MM.1S (cell line): ENCODE data around the gene SLC44A1.
"Not testable (repeated sequence)": the region's sequence is repeated elsewhere in the genome, so short reads cannot be mapped to it uniquely, and the experiment has no call there.

ENCODE experiments used
- DNase-seq: peaks from one replicate; pipeline ENCODE4 v3.0.0-alpha.2; 2015
- H2AFZ ChIP-seq: fragments of 300-600 bp; sonication (generic); 2 replicates; pipeline ENCODE4 v1.6.0; 2016; ENCODE audit warnings: antibody characterized with exemption, low read length
- H3F3A ChIP-seq: fragments of 300-600 bp; sonication (generic); 2 replicates; pipeline ENCODE4 v1.6.1; 2016; ENCODE audit warnings: mild to moderate bottlenecking, antibody characterized with exemption, low read length, moderate library complexity, mixed read lengths; ENCODE audit not compliant: insufficient read depth
- H3K27ac ChIP-seq: fragments of 300-600 bp; sonication (generic); 2 replicates; pipeline ENCODE4 v1.5.1; 2016; ENCODE audit warnings: mild to moderate bottlenecking, low read length
- H3K27me3 ChIP-seq: fragments of 300-600 bp; sonication (generic); replicated peaks from 2 replicates; pipeline ENCODE4 v1.6.0; 2016; ENCODE audit warnings: low read length; ENCODE audit not compliant: insufficient read depth
- H3K36me3 ChIP-seq: fragments of 300-600 bp; sonication (generic); replicated peaks from 2 replicates; pipeline ENCODE4 v1.6.1; 2016; ENCODE audit warnings: mild to moderate bottlenecking, low read length, mixed read lengths; ENCODE audit not compliant: insufficient read depth
- H3K4me1 ChIP-seq: fragments of 300-600 bp; sonication (generic); 2 replicates; pipeline ENCODE4 v1.6.1; 2016; ENCODE audit warnings: low read length, mixed read lengths
- H3K4me2 ChIP-seq: fragments of 300-600 bp; sonication (generic); 2 replicates; pipeline ENCODE4 v1.6.0; 2016; ENCODE audit warnings: low read depth, low read length
- H3K4me3 ChIP-seq: fragments of 300-600 bp; sonication (generic); 2 replicates; pipeline ENCODE4 v1.5.1; 2016; ENCODE audit warnings: low read length, mixed read lengths
- H3K79me2 ChIP-seq: fragments of 300-600 bp; sonication (generic); 2 replicates; pipeline ENCODE4 v1.6.1; 2016; ENCODE audit warnings: mixed run types, low read length, mixed read lengths
- H3K9ac ChIP-seq: fragments of 300-600 bp; sonication (generic); 2 replicates; pipeline ENCODE4 v1.6.1; 2016; ENCODE audit warnings: low read length, mixed read lengths
- H3K9me2 ChIP-seq: fragments of 300-600 bp; sonication (generic); replicated peaks from 2 replicates; pipeline ENCODE4 v1.6.1; 2016; ENCODE audit warnings: mild to moderate bottlenecking, low read length, mixed read lengths; ENCODE audit not compliant: insufficient read depth
- H3K9me3 ChIP-seq: fragments of 300-600 bp; sonication (generic); replicated peaks from 2 replicates; pipeline ENCODE4 v1.6.1; 2016; ENCODE audit warnings: mild to moderate bottlenecking, low read length, mixed read lengths; ENCODE audit not compliant: insufficient read depth
- H4K20me1 ChIP-seq: fragments of 300-600 bp; sonication (generic); 2 replicates; pipeline ENCODE4 v1.6.1; 2016; ENCODE audit warnings: mild to moderate bottlenecking, low read length, moderate library complexity, mixed read lengths; ENCODE audit not compliant: insufficient read depth
- CTCF ChIP-seq: fragments of 300-600 bp; sonication (generic); IDR thresholded peaks from 2 replicates; pipeline ENCODE4 v1.5.1; 2016; ENCODE audit warnings: antibody characterized with exemption, low read length, mixed read lengths
- EZH2 ChIP-seq: fragments of 300-600 bp; sonication (generic); optimal IDR thresholded peaks from 2 replicates; pipeline ENCODE3; 2017; ENCODE audit warnings: low read depth, mild to moderate bottlenecking, antibody characterized with exemption, low read length, mixed read lengths
- EZH2phosphoT487 ChIP-seq: fragments of 300-600 bp; sonication (generic); IDR thresholded peaks from 2 replicates; pipeline ENCODE4 v1.6.1; 2018; ENCODE audit warnings: antibody characterized with exemption, low read length

Gene SLC44A1

GRCh38 chr9:105252405-105252756 is 7.9 kb downstream of the SLC44A1 start:
- Histone ChIP-seq H3K36me3 (no peaks in the 10 kb centered on the region), H3K79me2 (peaks cover 98% of the 10 kb centered on the region), H3K9me2 (no peaks in the 10 kb centered on the region), H3K27me3 (no peaks in the 10 kb centered on the region), H3F3A (peaks cover 18% of the 10 kb centered on the region), H3K27ac (no peak overlapping the region), H2AFZ (no peak overlapping the region), H4K20me1 (no peaks in the 10 kb centered on the region), H3K4me1 (peaks cover 41% of the 10 kb centered on the region), H3K4me2 (no peak overlapping the region), H3K9ac (no peak overlapping the region), H3K9me3 (no peaks in the 10 kb centered on the region), H3K4me3 (no peak overlapping the region)
- no peak for DNase-seq
- no peak for TF ChIP-seq CTCF
- no peak for TF ChIP-seq EZH2phosphoT487
- no peak for TF ChIP-seq EZH2

GRCh38 chr9:105254226-105254625 is 9.8 kb downstream of the SLC44A1 start:
- no peak overlapping the region for H3K9ac ChIP-seq
- no peaks in the 10 kb centered on the region for H3K9me3 ChIP-seq
- H3F3A ChIP-seq: peaks cover 35% of the 10 kb centered on the region
- no peak overlapping the region for H3K4me2 ChIP-seq
- H3K4me1 ChIP-seq: peaks cover 41% of the 10 kb centered on the region
- no peak for DNase-seq
- TF ChIP-seq EZH2phosphoT487 (no peak), EZH2 (no peak), CTCF (no peak)
- H3K9me2 ChIP-seq: no peaks in the 10 kb centered on the region
- no peaks in the 10 kb centered on the region for H3K27me3 ChIP-seq
- no peaks in the 10 kb centered on the region for H4K20me1 ChIP-seq
- peaks cover 98% of the 10 kb centered on the region for H3K79me2 ChIP-seq
- H3K36me3 ChIP-seq: no peaks in the 10 kb centered on the region
- peak overlapping the region; percentile 76; the same call in 1 of the 2 replicates for H3K27ac ChIP-seq
- H2AFZ ChIP-seq: no peak overlapping the region
- no peak overlapping the region for H3K4me3 ChIP-seq

GRCh38 chr9:105255421-105255820 is 11.0 kb downstream of the SLC44A1 start:
- H3K27me3 ChIP-seq: no peaks in the 10 kb centered on the region
- no peak for DNase-seq
- peak overlapping the region; percentile 21; the same call in 1 of the 2 replicates for H3K4me3 ChIP-seq
- peaks cover 47% of the 10 kb centered on the region for H3F3A ChIP-seq
- peak overlapping the region; percentile 76 for H3K27ac ChIP-seq
- H3K9me3 ChIP-seq: no peaks in the 10 kb centered on the region
- H3K4me2 ChIP-seq: peak overlapping the region; percentile 64
- TF ChIP-seq CTCF: no peak
- no peak for TF ChIP-seq EZH2
- no peak for TF ChIP-seq EZH2phosphoT487
- no peaks in the 10 kb centered on the region for H4K20me1 ChIP-seq
- H3K36me3 ChIP-seq: no peaks in the 10 kb centered on the region
- peak overlapping the region; percentile 52 for H3K9ac ChIP-seq
- no peak overlapping the region for H2AFZ ChIP-seq
- H3K4me1 ChIP-seq: peaks cover 49% of the 10 kb centered on the region
- peaks cover 91% of the 10 kb centered on the region for H3K79me2 ChIP-seq
- H3K9me2 ChIP-seq: no peaks in the 10 kb centered on the region

- Histone ChIP-seq H3K4me2 (peak overlapping the region; percentile 64; the same call in 1 of the 2 replicates), H3K27ac (peak overlapping the region; percentile 97; the same call in 1 of the 2 replicates), H3K4me1 (peaks cover 61% of the 10 kb centered on the region), H3K79me2 (peaks cover 91% of the 10 kb centered on the region), H3F3A (peaks cover 58% of the 10 kb centered on the region)
- H3K36me3 ChIP-seq, H3K9me2 ChIP-seq, H2AFZ ChIP-seq, H3K9me3 ChIP-seq, H4K20me1 ChIP-seq, H3K9ac ChIP-seq, H3K27me3 ChIP-seq, H3K4me3 ChIP-seq, DNase-seq: not testable (repeated sequence)
These were observed 12.1 kb downstream of the SLC44A1 start for GRCh38 chr9:105256569-105256968.
